ENCODE measurements around the gene KRTAP4-1. TPM values are rescaled to one million over a fixed set of nuclear protein-coding genes. Genes with fewer than 3 reads are reported as not detected.
"Not testable (repeated sequence)": the region's sequence is repeated elsewhere in the genome, so short reads cannot be mapped to it uniquely, and the experiment has no call there.

KRTAP4-1 gene
- not detected for polyA plus RNA-seq (2012; ENCODE audit: missing spikeins)

DNA sequence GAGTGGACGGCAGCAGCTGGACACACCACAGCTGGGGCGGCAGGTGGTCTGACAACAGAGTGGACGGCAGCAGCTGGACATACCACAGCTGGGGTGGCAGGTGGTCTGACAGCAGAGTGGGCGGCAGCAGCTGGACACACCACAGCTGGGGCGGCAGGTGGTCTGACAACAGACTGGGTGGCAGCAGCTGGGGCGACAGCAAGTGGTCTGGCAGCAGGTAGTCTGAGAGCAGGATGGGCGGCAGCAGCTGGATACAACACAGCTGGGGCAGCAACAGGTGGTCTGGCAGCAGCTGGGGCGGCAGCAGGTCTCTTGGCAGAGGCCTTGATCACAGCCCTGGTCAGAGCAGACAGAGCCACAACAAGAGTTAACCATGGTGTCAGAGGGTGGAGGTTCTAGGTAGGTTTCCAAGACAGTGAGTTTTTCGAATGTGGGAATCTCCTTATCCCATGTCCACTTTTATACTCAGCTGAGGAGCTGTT is at the start of gene KRTAP4-1:
KRTAP4-1 (minus strand) TSS at position 432 of the 482 bp plus-strand sequence; CDS start at position 375, 57 bp downstream.
- DNase-seq (ENCODE audit: insufficient read length) (no peak), FAIRE-seq (no peak)
- TF ChIP-seq TAF1 (IDR thresholded peaks at IDR 0.05; ENCODE audit: borderline replicate concordance, low read depth, low read length) = no peak
- TF ChIP-seq POLR2A (IDR thresholded peaks at IDR 0.05; ENCODE audit: low read depth, low read length) = no peak
- TF ChIP-seq POLR2AphosphoS5 (IDR thresholded peaks at IDR 0.05; ENCODE audit: low read depth, low read length) = no peak

DNA sequence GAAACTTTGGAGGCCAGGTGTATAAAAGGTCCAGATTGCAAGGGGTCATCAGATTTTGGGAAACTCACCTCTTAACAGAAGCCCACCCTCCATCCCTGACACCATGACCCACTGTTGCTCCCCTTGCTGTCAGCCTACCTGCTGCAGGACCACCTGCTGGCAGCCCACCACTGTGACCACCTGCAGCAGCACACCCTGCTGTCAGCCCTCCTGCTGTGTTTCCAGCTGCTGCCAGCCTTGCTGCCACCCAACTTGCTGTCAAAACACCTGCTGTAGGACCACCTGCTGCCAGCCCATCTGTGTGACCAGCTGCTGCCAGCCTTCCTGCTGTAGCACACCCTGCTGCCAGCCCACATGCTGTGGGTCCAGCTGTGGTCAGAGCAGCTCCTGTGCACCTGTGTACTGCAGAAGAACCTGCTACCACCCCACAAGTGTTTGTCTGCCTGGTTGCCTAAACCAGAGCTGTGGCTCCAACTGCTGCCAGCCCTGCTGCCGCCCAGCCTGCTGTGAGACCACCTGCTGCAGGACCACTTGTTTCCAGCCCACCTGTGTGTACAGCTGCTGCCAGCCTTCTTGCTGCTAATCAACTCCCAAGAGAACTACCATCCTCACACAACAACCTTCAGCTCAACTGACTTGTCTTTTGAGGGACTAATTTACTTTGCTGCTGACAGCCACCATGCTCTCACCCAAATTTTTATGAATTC is 47.8 kb upstream of the KRTAP4-1 start, which contains the start of gene KRTAP9-3:
KRTAP9-3 (plus strand) TSS at position 51 of the 707 bp plus-strand sequence; CDS start at position 104, 53 bp downstream.
- not testable (repeated sequence) for DNase-seq (ENCODE audit: insufficient read length); FAIRE-seq

GRCh38 chr17:41231731-41232130 is 47.0 kb upstream of the KRTAP4-1 start:
- no peak for DNase-seq (ENCODE audit: insufficient read length)
- FAIRE-seq = no peak
- no peak for TF ChIP-seq TAF1 (IDR thresholded peaks at IDR 0.05; ENCODE audit: borderline replicate concordance, low read depth, low read length)

DNA sequence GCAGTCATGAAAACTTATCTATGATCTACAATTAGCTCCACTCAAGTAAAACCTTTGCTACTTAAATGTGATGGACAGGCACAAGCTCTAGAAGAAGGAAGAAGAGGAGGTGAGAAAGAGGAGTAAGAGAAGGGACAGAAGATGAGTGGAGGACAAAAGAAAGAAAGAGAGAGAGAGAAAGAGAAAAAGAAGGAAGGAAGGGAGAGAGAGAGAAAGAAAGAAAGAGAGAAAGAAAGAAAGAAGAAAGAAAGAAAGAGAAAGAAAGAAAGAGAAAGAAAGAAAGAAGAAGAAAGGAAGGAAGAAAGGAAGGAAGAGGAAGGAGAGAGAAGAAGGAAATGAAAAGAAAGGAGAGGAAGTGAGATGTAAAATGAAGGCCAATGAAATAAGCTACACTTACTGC is 45.4 kb upstream of the KRTAP4-1 start:
- FAIRE-seq (no peak), DNase-seq (ENCODE audit: insufficient read length) (no peak)
- no peak for TF ChIP-seq TAF1 (IDR thresholded peaks at IDR 0.05; ENCODE audit: borderline replicate concordance, low read depth, low read length)
- TF ChIP-seq POLR2AphosphoS5 (IDR thresholded peaks at IDR 0.05; ENCODE audit: low read depth, low read length) = no peak
- no peak for TF ChIP-seq POLR2A (IDR thresholded peaks at IDR 0.05; ENCODE audit: low read depth, low read length)

- not testable (repeated sequence) for FAIRE-seq
Observed at GRCh38 chr17:41226598-41227095, 41.9 kb upstream of the KRTAP4-1 start, which contains the start of gene KRTAP9-2. TSS of gene KRTAP9-2 (plus strand) at chr17:41226648. CDS start at chr17:41226655, 7 bp downstream.

DNA sequence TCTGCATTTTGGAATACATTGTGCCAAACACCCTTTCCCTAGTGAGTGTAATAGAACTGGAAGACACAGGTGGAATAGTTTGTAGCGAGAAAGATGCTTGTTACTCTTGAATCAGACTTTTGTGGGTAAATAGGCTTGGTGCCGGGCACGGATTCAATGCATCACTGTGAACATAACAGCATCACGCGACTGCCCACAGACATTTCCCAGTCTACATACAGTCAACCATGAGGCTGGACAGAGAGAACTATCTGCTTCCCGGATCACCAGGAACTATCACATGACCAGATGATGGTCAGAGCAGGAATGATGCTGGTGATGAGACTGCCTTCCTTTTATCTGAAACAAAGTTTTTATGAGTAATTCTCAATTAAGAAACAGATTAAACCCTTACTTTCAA is 41.3 kb upstream of the KRTAP4-1 start:
- FAIRE-seq (no peak), DNase-seq (ENCODE audit: insufficient read length) (no peak)
- TF ChIP-seq TAF1 (IDR thresholded peaks at IDR 0.05; ENCODE audit: borderline replicate concordance, low read depth, low read length) = no peak
- TF ChIP-seq POLR2AphosphoS5 (IDR thresholded peaks at IDR 0.05; ENCODE audit: low read depth, low read length) = no peak
- no peak for TF ChIP-seq POLR2A (IDR thresholded peaks at IDR 0.05; ENCODE audit: low read depth, low read length)

More at GRCh38 chr17:41226598-41227095, 41.9 kb upstream of the KRTAP4-1 start, which contains the start of gene KRTAP9-2:
- not testable (repeated sequence) for DNase-seq (ENCODE audit: insufficient read length)

DNA sequence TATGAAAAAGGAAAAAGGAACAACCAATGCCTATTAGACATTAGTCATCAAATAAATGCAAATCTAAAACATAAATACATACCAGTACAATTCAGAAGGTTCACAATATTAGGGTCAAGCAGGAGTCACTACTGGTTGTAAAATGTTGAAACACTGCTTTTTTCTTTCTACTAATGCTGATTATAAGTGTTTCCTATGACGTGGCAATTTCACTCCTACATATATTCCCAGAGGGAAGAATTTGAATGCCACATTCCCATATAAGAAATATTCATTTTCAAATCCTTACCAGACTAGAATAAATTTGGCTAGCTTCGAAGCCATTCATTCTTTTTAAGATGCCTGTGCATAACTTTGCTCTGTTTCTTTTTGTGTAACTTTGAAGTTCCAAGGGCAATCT is 39.1 kb upstream of the KRTAP4-1 start:
- no peak for FAIRE-seq

DNA sequence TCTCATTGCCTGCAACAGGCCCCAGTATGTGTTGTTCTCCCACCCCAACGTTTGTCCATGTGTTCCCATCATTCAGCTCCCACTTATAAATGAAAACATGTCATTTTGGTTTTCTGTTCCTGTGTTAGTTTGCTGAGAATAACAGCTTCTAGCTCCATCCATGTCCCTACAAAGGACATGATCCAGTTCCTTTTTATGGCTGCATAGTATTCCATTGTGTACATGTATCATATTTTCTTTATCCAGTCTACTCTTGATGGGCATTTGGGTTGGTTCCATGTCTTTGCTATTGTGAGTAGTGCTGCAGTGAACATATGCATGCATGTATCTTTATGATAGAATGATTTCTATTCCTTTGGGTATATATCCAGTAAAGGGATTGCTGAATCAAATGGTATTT is 31.0 kb upstream of the KRTAP4-1 start:
- DNase-seq (ENCODE audit: insufficient read length) (no peak), FAIRE-seq (no peak)
- TF ChIP-seq POLR2A (IDR thresholded peaks at IDR 0.05; ENCODE audit: low read depth, low read length) = no peak
- no peak for TF ChIP-seq TAF1 (IDR thresholded peaks at IDR 0.05; ENCODE audit: borderline replicate concordance, low read depth, low read length)
- TF ChIP-seq POLR2AphosphoS5 (IDR thresholded peaks at IDR 0.05; ENCODE audit: low read depth, low read length) = no peak

More for the DNA sequence above, 39.1 kb upstream of the KRTAP4-1 start:
- no peak for DNase-seq (ENCODE audit: insufficient read length)
- TF ChIP-seq POLR2AphosphoS5 (IDR thresholded peaks at IDR 0.05; ENCODE audit: low read depth, low read length) = no peak
- no peak for TF ChIP-seq TAF1 (IDR thresholded peaks at IDR 0.05; ENCODE audit: borderline replicate concordance, low read depth, low read length)
- TF ChIP-seq POLR2A (IDR thresholded peaks at IDR 0.05; ENCODE audit: low read depth, low read length) = no peak

DNA sequence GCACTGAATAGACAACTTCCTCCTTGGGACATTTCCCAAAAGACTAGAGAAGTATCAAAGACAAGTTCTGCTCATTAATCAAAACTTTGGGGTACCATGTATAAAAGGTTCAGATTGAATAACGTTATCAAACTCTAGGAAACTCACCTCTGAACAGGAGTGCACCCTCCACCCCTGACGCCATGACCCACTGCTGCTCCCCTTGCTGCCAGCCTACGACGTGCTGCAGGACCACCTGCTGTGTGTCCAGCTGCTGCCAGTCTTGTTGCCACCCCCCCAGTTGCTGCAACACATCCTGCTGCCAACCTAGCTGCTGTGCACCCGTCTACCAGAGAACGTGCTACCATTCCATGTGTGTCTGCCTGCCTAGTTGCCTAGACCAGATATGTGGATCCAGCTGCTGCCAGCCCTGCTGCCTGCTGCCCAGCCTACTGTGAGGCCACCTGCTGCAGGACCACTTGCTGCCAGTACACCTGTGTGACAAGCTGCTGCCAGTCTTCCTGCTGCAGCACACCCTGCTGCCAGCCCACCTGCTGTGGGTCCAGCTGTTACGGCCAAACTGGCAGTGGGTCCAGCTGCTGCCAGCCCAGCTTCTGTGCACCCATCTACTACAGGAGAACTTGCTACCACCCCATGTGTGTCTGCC is 27.9 kb upstream of the KRTAP4-1 start:
- no peak for FAIRE-seq
- no peak for TF ChIP-seq POLR2A (IDR thresholded peaks at IDR 0.05; ENCODE audit: low read depth, low read length)
- TF ChIP-seq TAF1 (IDR thresholded peaks at IDR 0.05; ENCODE audit: borderline replicate concordance, low read depth, low read length) = no peak
- no peak for TF ChIP-seq POLR2AphosphoS5 (IDR thresholded peaks at IDR 0.05; ENCODE audit: low read depth, low read length)
- DNase-seq (ENCODE audit: insufficient read length) = no peak

DNA sequence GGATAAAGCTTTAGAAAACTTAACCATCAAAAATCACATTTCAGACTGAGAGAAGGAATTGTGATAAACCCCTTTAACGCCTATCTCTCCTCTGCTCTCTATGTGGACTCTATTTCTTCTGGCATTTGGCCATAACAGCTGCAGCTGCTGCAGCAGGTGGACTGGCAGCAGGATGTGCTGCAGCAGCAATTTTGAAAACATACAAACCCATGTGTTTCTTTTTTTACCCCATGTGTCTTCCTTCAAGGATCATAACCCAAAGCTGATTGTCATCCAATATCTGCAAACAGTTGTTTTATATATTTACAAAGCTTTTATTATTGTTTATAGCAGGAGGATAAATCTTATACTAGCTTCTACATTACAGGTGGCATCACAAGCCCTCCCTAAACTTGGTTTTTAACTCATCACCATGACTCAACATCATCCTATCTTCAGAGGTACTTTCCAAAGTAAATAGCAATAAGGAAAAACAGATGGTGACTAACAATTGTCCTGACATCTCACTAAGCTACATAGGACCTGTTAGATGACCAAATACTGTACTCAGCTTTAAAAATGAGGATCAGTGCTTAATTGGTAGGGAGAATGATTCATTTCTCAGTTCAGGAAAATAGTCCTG is 27.2 kb upstream of the KRTAP4-1 start:
- DNase-seq (ENCODE audit: insufficient read length) = no peak

GRCh38 chr17:41199421-41200078 is 14.8 kb upstream of the KRTAP4-1 start:
- DNase-seq (ENCODE audit: insufficient read length) (no peak), FAIRE-seq (no peak)
- TF ChIP-seq POLR2A (IDR thresholded peaks at IDR 0.05; ENCODE audit: low read depth, low read length) (no peak), TAF1 (IDR thresholded peaks at IDR 0.05; ENCODE audit: borderline replicate concordance, low read depth, low read length) (no peak), POLR2AphosphoS5 (IDR thresholded peaks at IDR 0.05; ENCODE audit: low read depth, low read length) (no peak)

More for the DNA sequence above, 27.2 kb upstream of the KRTAP4-1 start:
- no peak for FAIRE-seq
- TF ChIP-seq POLR2AphosphoS5 (IDR thresholded peaks at IDR 0.05; ENCODE audit: low read depth, low read length) = no peak
- no peak for TF ChIP-seq TAF1 (IDR thresholded peaks at IDR 0.05; ENCODE audit: borderline replicate concordance, low read depth, low read length)
- TF ChIP-seq POLR2A (IDR thresholded peaks at IDR 0.05; ENCODE audit: low read depth, low read length) = no peak
